SU-DHL-6 (cell line): ENCODE results near the gene KRTAP4-1.

ENCODE experiments used
- H2AFZ ChIP-seq: fragments of 200-600 bp; sonication (generic); 2 replicates; pipeline ENCODE4 v1.6.1; 2014; ENCODE audit warnings: low read depth, mild to moderate bottlenecking, moderate library complexity, mixed read lengths, antibody characterized with exemption, low read length; ENCODE audit not compliant: severe bottlenecking
- H3F3A ChIP-seq: fragments of 200-600 bp; shearing (Covaris generic); 2 replicates; pipeline ENCODE4 v1.6.0; 2016; ENCODE audit warnings: antibody characterized with exemption, mild to moderate bottlenecking; ENCODE audit not compliant: insufficient read depth
- H3K27ac ChIP-seq: fragments of 200-600 bp; sonication (generic); 2 replicates; pipeline ENCODE4 v1.5.1; 2016; ENCODE audit warnings: low read depth, mild to moderate bottlenecking, low read length, moderate library complexity, mixed read lengths
- H3K27me3 ChIP-seq: fragments of 200-600 bp; sonication (generic), shearing (Covaris generic); 2 replicates; pipeline ENCODE4 v1.6.0; 2014; ENCODE audit warnings: mild to moderate bottlenecking, low read length
- H3K36me3 ChIP-seq: fragments of 200-600 bp; sonication (generic); 2 replicates; pipeline ENCODE4 v1.6.1; 2014; ENCODE audit warnings: mild to moderate bottlenecking, low read length, mixed read lengths
- H3K4me2 ChIP-seq: fragments of 300-600, 200-600 bp; shearing (Covaris generic), sonication (generic); 2 replicates; pipeline ENCODE4 v1.6.0; 2014; ENCODE audit warnings: low read length, low read depth, mild to moderate bottlenecking; ENCODE audit not compliant: poor library complexity, severe bottlenecking
- H3K4me3 ChIP-seq: fragments of 200-600 bp; sonication (generic); 2 replicates; pipeline ENCODE4 v1.5.1; 2014; ENCODE audit warnings: antibody characterized with exemption, low read length, mild to moderate bottlenecking, mixed read lengths; ENCODE audit not compliant: insufficient read depth, poor library complexity, severe bottlenecking
- H3K79me2 ChIP-seq: fragments of 200-600 bp; sonication (generic); 2 replicates; pipeline ENCODE4 v1.6.1; 2014; ENCODE audit warnings: mild to moderate bottlenecking, low read length, moderate library complexity; ENCODE audit not compliant: insufficient read depth
- H3K9ac ChIP-seq: fragments of 200-600 bp; sonication (generic); 2 replicates; pipeline ENCODE4 v1.7.0; 2014; ENCODE audit warnings: mild to moderate bottlenecking, low read length
- H3K9me2 ChIP-seq: fragments of 200-600 bp; sonication (generic); replicated peaks from 2 replicates; pipeline ENCODE4 v1.6.1; 2014; ENCODE audit warnings: low read length; ENCODE audit not compliant: insufficient read depth
- H3K9me3 ChIP-seq: fragments of 200-600 bp; sonication (generic); 2 replicates; pipeline ENCODE4 v1.6.1; 2014; ENCODE audit warnings: low read length, mixed read lengths; ENCODE audit not compliant: insufficient read depth
- H4K20me1 ChIP-seq: fragments of 200-600 bp; sonication (generic); 2 replicates; pipeline ENCODE4 v1.6.1; 2014; ENCODE audit warnings: low read depth, mild to moderate bottlenecking, antibody characterized with exemption, low read length, moderate library complexity, mixed read lengths
- EZH2phosphoT487 ChIP-seq: fragments of 200-600 bp; sonication (generic), shearing (Covaris generic); conservative IDR thresholded peaks from 2 replicates; pipeline ENCODE4 v1.6.1; 2018; ENCODE audit warnings: mild to moderate bottlenecking, antibody characterized with exemption, low read length, moderate library complexity, mixed read lengths
- TF ChIP-seq, protein P1 (sequence below): fragments of 200-600 bp; sonication (generic); IDR thresholded peaks from one replicate; pipeline ENCODE4 v1.5.1; 2017; ENCODE audit warnings: antibody characterized with exemption, mild to moderate bottlenecking, low read length, moderate library complexity; ENCODE audit not compliant: insufficient read depth, poor library complexity, severe bottlenecking

KRTAP4-1 gene

DNA sequence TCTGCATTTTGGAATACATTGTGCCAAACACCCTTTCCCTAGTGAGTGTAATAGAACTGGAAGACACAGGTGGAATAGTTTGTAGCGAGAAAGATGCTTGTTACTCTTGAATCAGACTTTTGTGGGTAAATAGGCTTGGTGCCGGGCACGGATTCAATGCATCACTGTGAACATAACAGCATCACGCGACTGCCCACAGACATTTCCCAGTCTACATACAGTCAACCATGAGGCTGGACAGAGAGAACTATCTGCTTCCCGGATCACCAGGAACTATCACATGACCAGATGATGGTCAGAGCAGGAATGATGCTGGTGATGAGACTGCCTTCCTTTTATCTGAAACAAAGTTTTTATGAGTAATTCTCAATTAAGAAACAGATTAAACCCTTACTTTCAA lies 41.3 kb upstream of the KRTAP4-1 start:
- Histone ChIP-seq H3K9me3 (no peaks in the 10 kb centered on the region), H3F3A (no peaks in the 10 kb centered on the region), H4K20me1 (no peaks in the 10 kb centered on the region), H3K27me3 (no peaks in the 10 kb centered on the region), H3K9ac (no peak overlapping the region), H3K79me2 (no peaks in the 10 kb centered on the region), H3K4me2 (no peak overlapping the region), H3K36me3 (no peaks in the 10 kb centered on the region), H3K9me2 (no peaks in the 10 kb centered on the region), H3K27ac (no peak overlapping the region), H3K4me3 (no peak overlapping the region), H2AFZ (no peak overlapping the region)
- no peak for TF ChIP-seq EZH2phosphoT487
- TF ChIP-seq, protein P1, sequence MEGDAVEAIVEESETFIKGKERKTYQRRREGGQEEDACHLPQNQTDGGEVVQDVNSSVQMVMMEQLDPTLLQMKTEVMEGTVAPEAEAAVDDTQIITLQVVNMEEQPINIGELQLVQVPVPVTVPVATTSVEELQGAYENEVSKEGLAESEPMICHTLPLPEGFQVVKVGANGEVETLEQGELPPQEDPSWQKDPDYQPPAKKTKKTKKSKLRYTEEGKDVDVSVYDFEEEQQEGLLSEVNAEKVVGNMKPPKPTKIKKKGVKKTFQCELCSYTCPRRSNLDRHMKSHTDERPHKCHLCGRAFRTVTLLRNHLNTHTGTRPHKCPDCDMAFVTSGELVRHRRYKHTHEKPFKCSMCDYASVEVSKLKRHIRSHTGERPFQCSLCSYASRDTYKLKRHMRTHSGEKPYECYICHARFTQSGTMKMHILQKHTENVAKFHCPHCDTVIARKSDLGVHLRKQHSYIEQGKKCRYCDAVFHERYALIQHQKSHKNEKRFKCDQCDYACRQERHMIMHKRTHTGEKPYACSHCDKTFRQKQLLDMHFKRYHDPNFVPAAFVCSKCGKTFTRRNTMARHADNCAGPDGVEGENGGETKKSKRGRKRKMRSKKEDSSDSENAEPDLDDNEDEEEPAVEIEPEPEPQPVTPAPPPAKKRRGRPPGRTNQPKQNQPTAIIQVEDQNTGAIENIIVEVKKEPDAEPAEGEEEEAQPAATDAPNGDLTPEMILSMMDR: no peak

DNA sequence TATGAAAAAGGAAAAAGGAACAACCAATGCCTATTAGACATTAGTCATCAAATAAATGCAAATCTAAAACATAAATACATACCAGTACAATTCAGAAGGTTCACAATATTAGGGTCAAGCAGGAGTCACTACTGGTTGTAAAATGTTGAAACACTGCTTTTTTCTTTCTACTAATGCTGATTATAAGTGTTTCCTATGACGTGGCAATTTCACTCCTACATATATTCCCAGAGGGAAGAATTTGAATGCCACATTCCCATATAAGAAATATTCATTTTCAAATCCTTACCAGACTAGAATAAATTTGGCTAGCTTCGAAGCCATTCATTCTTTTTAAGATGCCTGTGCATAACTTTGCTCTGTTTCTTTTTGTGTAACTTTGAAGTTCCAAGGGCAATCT lies 39.1 kb upstream of the KRTAP4-1 start:
- H3K27me3 ChIP-seq: no peaks in the 10 kb centered on the region
- no peaks in the 10 kb centered on the region for H4K20me1 ChIP-seq
- no peaks in the 10 kb centered on the region for H3K9me3 ChIP-seq
- no peaks in the 10 kb centered on the region for H3K79me2 ChIP-seq
- H3K4me2 ChIP-seq: no peak overlapping the region
- H2AFZ ChIP-seq: no peak overlapping the region
- no peak overlapping the region for H3K27ac ChIP-seq
- no peaks in the 10 kb centered on the region for H3K36me3 ChIP-seq
- H3F3A ChIP-seq: no peaks in the 10 kb centered on the region
- no peak overlapping the region for H3K9ac ChIP-seq
- no peak overlapping the region for H3K4me3 ChIP-seq
- no peaks in the 10 kb centered on the region for H3K9me2 ChIP-seq
- TF ChIP-seq, protein P1: no peak

DNA sequence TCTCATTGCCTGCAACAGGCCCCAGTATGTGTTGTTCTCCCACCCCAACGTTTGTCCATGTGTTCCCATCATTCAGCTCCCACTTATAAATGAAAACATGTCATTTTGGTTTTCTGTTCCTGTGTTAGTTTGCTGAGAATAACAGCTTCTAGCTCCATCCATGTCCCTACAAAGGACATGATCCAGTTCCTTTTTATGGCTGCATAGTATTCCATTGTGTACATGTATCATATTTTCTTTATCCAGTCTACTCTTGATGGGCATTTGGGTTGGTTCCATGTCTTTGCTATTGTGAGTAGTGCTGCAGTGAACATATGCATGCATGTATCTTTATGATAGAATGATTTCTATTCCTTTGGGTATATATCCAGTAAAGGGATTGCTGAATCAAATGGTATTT lies 31.0 kb upstream of the KRTAP4-1 start:
- TF ChIP-seq, protein P1: no peak
- Histone ChIP-seq H3K9me2 (no peaks in the 10 kb centered on the region), H3K4me2 (no peak overlapping the region), H3K27me3 (no peaks in the 10 kb centered on the region), H2AFZ (no peak overlapping the region), H3K79me2 (no peaks in the 10 kb centered on the region), H3K27ac (no peak overlapping the region), H3K36me3 (no peaks in the 10 kb centered on the region), H3K9me3 (no peaks in the 10 kb centered on the region), H3K4me3 (no peak overlapping the region), H4K20me1 (no peaks in the 10 kb centered on the region), H3K9ac (no peak overlapping the region), H3F3A (no peaks in the 10 kb centered on the region)
